GM21360 (cell line): ENCODE measurements around the gene ABTB1.
A peak's percentile ranks its signal among the peaks of the same experiment; 100 is the strongest.

Experiments
- ATAC-seq: cut with Tn5 transposase; IDR thresholded peaks from one replicate; pipeline ENCODE4 v1.9.1; 2021; ENCODE audit warnings: mild to moderate bottlenecking, moderate library complexity; ENCODE audit not compliant: unreplicated experiment

Gene ABTB1

GRCh38 chr3:127685708-127686511 is 13.2 kb downstream of the ABTB1 start:
- no peak for ATAC-seq

- ATAC-seq = no peak
Measured at GRCh38 chr3:127686512-127686894, 13.8 kb downstream of the ABTB1 start.

- no peak for ATAC-seq
Measured at GRCh38 chr3:127687228-127687737, 14.5 kb downstream of the ABTB1 start.

GRCh38 chr3:127688022-127688415 is 15.3 kb downstream of the ABTB1 start:
- no peak for ATAC-seq

GRCh38 chr3:127688416-127689265 is 15.9 kb downstream of the ABTB1 start:
- no peak for ATAC-seq

GRCh38 chr3:127689266-127689860 is 16.6 kb downstream of the ABTB1 start:
- no peak for ATAC-seq

GRCh38 chr3:127690106-127690505 is 17.4 kb downstream of the ABTB1 start:
- no peak for ATAC-seq

- ATAC-seq = no peak
Measured at GRCh38 chr3:127690823-127691452, 18.2 kb downstream of the ABTB1 start.

GRCh38 chr3:127691489-127691888 is 18.7 kb downstream of the ABTB1 start:
- ATAC-seq = no peak

- ATAC-seq = no peak
Measured at GRCh38 chr3:127691974-127692373, 19.2 kb downstream of the ABTB1 start.

GRCh38 chr3:127692501-127693335 is 20.0 kb downstream of the ABTB1 start:
- no peak for ATAC-seq

GRCh38 chr3:127693336-127693843 is 20.6 kb downstream of the ABTB1 start:
- no peak for ATAC-seq

GRCh38 chr3:127694467-127695215 is 21.9 kb downstream of the ABTB1 start:
- no peak for ATAC-seq

- peak; percentile 56 for ATAC-seq
Measured at GRCh38 chr3:127697551-127698240, 24.9 kb downstream of the ABTB1 start.

GRCh38 chr3:127698286-127698685 is 25.5 kb downstream of the ABTB1 start:
- no peak for ATAC-seq

GRCh38 chr3:127698691-127699415 is 26.1 kb downstream of the ABTB1 start:
- ATAC-seq = no peak

- ATAC-seq = no peak
Measured at GRCh38 chr3:127699416-127700300, 26.9 kb downstream of the ABTB1 start.
